Stimulated activated CD8-positive, alpha-beta memory T cell treated with anti-CD3 and anti-CD28 coated beads, Interleukin-15, amount 100 ng/mL, for 1 hour (primary cell): ENCODE data around the gene CASQ2.

Experiments used
- DNase-seq: peaks from one replicate; pipeline ENCODE4 v3.0.0-alpha.2; 2020; ENCODE audit warnings: low read depth

Gene CASQ2

GRCh38 chr1:115692224-115692623, 76.3 kb downstream of the CASQ2 start:
- no peak for DNase-seq

DNA sequence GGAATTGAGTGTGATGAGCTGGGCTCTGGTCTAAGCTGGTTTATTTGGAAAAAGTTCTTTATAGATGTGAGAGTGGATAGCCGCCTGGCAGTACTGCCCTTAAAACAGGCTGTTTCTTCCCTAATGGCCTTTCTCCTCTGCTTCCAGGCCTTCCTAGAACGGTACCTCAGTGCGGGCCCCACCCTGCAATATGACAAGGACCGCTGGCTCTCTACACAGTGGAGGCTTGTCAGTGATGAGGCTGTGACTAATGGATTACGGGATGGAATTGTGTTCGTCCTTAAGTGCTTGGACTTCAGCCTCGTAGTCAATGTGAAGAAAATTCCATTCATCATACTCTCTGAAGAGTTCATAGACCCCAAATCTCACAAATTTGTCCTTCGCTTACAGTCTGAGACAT, 77.5 kb downstream of the CASQ2 start:
- no peak for DNase-seq

- no peak for DNase-seq
These were observed 80.8 kb downstream of the CASQ2 start for GRCh38 chr1:115687744-115688143.

DNA sequence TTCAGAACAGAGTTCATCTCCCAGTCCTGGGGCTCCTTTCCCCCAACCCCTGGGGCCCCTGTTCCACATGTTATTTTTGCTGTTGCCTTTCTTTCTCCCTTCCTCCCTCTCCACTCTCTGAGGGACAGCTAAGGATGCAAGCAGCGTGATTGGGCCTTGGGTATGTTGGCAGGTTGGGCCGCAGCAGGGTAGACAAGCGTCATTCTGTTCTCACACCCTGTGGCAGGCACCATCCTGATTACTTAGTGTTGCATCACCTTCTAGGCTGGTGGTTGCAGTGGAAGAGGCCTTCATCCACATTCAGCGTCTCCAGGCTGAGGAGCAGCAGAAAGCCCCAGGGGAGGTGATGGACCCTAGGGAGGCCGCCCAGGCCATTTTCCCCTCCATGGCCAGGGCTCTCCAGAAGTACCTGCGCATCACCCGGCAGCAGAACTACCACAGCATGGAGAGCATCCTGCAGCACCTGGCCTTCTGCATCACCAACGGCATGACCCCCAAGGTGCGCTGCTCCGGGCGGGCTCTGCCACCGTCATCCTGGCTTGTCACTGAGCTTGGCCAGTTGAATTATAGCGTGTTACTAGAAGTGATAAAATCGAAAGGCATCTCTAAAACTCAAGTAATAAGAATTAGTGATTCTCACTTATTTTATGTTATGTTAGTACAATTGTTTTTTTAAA, 83.3 kb downstream of the CASQ2 start:
- no peak for DNase-seq

DNA sequence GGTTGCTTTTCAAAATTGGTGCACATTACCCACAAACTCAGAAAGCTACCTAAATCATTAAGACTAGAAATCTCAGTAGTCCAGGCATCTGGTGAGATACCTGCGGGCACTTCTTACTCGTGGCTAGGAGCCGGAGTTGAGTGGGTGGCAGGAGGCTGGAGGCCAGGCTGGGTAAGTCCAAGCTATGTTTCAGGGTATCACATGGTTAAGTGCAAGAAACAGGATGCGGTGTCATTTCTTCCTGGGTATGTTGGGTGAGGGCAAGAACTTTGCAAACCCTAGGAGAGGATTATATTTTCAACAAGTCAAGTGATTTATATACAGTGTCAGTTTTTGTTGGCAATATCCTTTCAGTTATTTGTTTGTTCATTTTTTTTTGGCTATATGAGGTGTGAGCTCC, 85.7 kb downstream of the CASQ2 start:
- no peak for DNase-seq

DNA sequence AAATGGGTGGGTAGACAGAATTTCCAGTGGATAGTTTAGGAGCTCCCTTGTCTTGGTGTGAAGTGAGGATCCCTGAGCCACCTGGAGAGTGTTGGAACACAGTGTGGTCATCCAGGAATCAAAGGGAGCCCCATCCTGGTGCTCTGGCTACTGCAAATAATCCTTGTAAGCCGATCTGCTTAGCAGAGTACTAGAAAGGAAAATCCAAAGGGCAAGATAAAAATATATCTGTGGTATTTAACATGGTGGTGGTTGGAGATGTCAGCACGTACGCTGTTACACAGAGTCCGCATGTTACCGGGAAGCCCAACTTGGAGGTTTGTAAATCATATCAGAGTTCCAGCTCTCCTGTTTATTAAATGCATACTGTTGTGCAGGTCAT, 87.8 kb downstream of the CASQ2 start:
- DNase-seq, result no peak

DNA sequence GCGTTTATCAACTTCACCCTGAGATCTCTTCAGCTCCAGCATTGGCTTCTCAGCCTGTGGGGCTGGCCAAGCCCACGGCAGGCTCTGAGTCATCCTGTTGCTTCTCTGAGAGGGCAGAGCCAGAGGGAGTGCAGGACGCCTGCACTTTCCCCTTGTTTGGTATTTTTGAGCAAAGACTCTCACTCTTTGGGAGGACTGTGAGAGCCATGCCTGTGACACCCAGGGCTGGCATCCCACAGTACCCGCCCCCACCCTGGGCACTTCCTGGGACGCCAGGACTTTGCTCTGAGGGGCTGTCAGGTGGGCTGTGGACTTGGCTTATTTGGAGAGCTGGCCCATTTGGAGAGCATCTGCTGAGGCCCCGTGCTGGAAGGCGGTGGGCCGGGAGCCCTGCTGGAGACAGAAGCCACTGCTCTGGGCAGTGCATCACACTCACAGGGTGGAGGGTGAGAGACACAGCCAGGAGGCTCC, 89.3 kb downstream of the CASQ2 start:
- DNase-seq, result no peak

- DNase-seq, result no peak
These were observed 90.4 kb downstream of the CASQ2 start for GRCh38 chr1:115678141-115678540.

DNA sequence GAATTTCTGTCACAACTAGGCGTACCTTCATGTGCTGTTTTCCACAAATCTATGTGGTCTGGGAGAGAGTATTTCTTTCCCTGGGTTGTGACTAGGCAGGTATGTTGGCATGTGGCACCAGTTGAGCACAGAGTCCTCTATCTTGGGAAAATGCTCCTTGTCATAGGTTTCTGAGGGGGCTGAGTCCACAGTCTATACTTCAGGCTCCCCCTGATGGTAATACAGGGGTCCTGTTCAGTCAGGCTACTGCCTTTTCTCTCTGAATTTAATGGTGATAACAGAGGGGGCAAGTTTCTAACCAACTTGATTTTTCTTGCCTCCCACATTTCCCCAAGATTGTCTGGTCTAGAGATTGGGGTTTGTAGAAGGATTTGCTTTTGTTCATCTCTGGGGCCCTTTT, 90.9 kb downstream of the CASQ2 start:
- no peak for DNase-seq

GRCh38 chr1:115677182-115677555, 91.3 kb downstream of the CASQ2 start:
- DNase-seq, result no peak

DNA sequence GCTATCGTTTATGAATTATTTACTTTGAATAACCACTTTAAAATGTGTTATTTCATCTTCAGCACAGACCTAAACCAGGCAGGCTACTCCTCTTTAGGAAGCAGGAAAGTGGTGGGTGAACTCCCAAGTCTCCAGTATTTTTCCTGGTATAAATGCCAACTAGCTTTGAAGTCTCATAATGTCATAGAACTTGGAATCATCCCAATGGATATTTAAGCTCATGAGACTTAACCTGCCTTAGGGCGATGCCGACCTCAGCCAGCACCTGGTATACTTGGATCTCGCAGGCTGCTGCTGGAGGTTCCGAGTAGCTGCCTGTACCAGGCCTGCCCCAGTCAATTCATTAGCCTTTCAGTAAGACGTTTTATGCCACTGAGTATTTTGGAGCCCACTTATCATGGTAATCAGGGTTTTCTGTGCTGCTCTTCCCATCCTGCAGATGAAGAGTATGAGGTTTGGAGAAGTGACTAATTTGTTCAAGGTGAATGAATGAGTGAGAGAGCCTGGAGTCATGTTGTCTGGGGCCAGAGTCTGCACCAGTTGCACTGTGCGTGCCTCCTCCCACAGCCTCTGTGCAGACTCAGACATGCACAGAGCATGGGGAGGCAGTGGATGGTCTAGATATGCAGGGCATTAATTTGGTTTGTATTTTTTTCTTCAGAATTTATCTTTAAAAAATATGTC, 91.9 kb downstream of the CASQ2 start:
- no peak for DNase-seq

DNA sequence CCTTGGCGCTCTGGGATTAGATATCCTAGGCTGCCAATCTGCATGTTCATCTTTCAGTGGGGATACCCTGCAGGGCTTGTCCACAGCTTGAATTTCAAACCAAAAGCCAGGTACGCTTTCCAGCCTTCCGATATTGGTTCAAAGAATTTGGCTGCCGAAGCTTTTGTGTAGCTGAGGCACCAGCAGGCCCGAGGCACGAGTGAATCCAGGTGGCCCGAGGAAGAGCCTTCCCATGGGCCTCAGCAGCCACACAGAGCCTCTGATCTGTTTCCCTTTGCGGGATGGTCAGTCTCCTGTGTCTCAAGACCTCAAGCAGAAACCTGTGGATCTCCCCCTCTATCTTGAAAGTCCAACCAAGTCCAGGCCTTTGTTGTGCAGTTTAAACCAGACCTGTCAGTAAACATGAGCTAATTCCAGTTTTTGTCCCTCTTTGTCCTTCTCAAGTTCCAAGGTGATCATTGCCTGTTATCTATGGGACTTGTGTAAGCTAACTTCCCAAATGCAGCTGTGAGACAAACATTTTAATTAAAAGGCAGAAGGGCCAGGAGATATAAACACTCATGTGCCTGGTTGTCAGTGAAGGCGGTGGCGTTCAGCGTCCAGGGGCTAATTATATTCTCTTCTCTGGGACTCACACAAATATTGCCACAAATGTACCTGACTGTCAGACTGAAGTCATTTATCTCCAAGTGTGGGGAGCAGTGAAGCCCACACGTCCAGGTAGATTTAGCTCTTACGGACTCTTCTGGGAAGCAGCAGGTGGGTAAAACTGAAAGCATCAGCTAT, 96.1 kb downstream of the CASQ2 start:
- DNase-seq, result no peak

GRCh38 chr1:115671176-115671934, 97.2 kb downstream of the CASQ2 start:
- DNase-seq, result no peak

GRCh38 chr1:115670476-115671175, 97.9 kb downstream of the CASQ2 start:
- no peak for DNase-seq

GRCh38 chr1:115669886-115670285, 98.6 kb downstream of the CASQ2 start:
- no peak for DNase-seq

- no peak for DNase-seq
These were observed 99.4 kb downstream of the CASQ2 start for GRCh38 chr1:115669002-115669673.

DNA sequence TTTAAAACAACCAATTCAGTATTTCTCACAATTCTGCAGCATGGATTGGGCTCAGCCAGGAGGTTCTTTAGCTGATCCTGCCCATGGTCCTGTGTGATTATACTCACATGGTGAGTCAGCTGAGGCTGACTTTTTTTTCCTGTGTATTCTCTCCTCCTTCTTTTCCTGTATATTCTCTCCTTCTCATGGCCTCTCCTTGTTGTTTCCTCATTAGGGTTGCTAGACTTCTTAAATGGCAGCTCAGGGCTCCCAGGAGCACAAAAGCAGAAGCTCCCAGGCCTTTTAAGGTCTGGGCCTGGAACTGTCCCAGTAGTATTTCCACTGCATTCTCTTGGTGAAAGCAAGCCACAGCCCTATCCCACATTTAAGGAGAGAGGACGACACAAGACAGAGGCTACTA, 99.9 kb downstream of the CASQ2 start:
- DNase-seq, result no peak

DNA sequence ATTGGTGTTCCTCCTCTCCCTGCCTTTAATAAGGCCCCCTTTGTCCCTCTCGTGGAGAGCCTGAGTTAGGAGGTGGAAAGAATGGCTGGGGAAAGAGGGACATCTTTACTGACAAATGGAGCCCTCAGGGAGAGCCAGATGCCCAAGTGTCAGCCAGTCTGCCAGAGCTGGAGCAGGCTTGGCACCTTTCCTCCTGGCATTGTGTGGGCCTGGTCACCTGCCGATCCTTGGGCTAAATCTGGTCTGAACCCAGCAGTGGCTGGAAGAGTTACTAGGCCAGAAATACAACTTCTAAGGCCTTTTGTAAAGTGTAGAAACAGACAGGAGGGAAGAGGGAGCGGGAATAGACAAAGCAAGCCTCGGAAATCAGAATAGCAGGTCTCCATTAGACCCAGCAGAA, 101.8 kb downstream of the CASQ2 start:
- no peak for DNase-seq

DNA sequence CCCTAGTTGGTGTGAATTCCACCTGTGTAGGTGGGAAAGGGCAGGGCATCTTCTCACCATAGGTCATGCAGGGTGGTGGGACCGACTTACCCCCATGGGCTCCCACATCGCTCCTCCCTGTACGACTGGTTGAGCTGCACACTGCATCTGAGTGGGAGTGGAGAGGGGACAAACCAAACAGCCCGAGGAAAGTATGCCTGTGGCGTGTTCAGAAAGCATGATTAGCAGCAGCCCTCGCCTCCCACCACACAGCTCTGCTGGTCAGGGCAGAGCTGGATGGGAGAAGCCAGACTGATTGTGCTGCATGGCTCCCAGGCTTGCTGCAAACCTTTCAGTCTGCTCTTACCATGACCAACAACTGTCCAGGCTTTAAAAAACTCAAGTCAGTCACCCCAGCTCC, 102.3 kb downstream of the CASQ2 start:
- no peak for DNase-seq

DNA sequence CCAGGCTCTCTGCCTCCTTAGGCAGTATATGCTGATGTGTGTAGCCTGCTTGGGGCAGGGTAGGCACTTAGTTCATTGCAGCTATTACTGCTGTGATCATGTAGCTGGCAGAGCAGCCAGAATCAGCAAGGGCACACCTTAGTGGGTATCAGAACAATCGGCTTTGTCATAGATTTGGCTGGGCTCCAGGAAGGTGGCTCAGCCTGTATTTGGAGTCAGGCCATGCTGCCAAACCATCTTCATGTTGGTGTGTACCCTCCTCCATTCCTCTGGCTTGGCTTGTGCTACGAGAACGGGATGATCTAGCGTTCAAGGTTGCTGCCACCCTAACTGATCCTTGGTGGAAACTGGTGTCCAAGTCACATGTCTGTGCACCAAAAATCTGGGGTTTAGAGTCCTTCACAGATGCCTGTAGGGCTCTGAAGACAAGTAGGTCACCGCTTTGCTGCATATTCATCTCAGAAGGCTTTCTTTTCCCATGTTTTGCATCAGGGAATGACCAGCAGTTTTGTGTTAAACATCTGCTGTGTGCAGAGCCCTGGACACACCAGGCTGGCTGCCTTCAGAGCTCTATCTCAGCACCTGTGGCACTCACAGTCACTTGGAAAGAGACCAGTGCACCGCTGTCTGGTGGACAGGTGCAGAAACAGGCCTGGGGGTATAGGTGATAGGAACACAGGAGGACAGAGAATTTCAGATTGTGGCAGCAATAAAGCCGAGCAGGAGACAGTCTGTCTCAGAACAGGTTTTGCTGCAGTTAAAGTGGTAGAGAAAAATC, 103.0 kb downstream of the CASQ2 start:
- DNase-seq, result no peak
